Keratinocyte (primary cell): ENCODE results near the gene MUC13. TPM values are rescaled to one million over a fixed set of nuclear protein-coding genes. Genes with fewer than 3 reads are reported as not detected.

Experiments used
- DNase-seq: peaks from one replicate; pipeline ENCODE4 v3.0.0-alpha.2; 2011; ENCODE audit warnings: low read depth, missing footprints, low spot score
- FAIRE-seq: peaks from 2 replicates; lab custom pipeline; 2011; peaks lifted over from hg19 to GRCh38; lab: Jason Lieb, UNC
- H2AFZ ChIP-seq: 2 replicates; pipeline ENCODE4 v1.6.0; 2012; ENCODE audit warnings: low read length, control low read depth, inconsistent platforms; ENCODE audit not compliant: control insufficient read depth
- H3K27ac ChIP-seq: 2 replicates; pipeline ENCODE4 v1.5.1; 2011; ENCODE audit warnings: low read length; ENCODE audit not compliant: control insufficient read depth, insufficient read depth
- H3K27me3 ChIP-seq: 3 replicates; pipeline ENCODE4 v1.6.0; 2011; ENCODE audit warnings: low read length; ENCODE audit not compliant: control insufficient read depth, insufficient read depth; ENCODE audit errors: extremely low read depth
- H3K36me3 ChIP-seq, 2 experiments: 2 replicates in 1 of 2; 3 replicates in 1 of 2; pipeline ENCODE4 v1.5.1; 2011; ENCODE audit warnings: low read length in 2 of 2, mild to moderate bottlenecking in 1 of 2; ENCODE audit not compliant: control insufficient read depth in 2 of 2, insufficient read depth in 2 of 2; ENCODE audit errors: extremely low read depth in 1 of 2
- H3K4me1 ChIP-seq: 3 replicates; pipeline ENCODE4 v1.5.1; 2011; ENCODE audit warnings: low read length; ENCODE audit not compliant: control insufficient read depth, insufficient read depth; ENCODE audit errors: extremely low read depth
- H3K4me2 ChIP-seq: 3 replicates; pipeline ENCODE4 v1.6.0; 2011; ENCODE audit warnings: low read depth, low read length; ENCODE audit not compliant: control insufficient read depth, insufficient read depth; ENCODE audit errors: extremely low read depth
- H3K4me3 ChIP-seq, 3 experiments: fragments of 200-600 bp in 1 of 3; sonication (generic) in 1 of 3; 2 replicates in 2 of 3; 3 replicates in 1 of 3; pipeline ENCODE4 v1.5.1; 2011 to 2016; ENCODE audit warnings: low read length in 3 of 3, mild to moderate bottlenecking in 3 of 3, control low read depth in 2 of 3, inconsistent platforms in 1 of 3, low read depth in 1 of 3, mixed read lengths in 1 of 3, mixed run types in 1 of 3, moderate library complexity in 1 of 3; ENCODE audit not compliant: control insufficient read depth in 2 of 3, insufficient read depth in 2 of 3; ENCODE audit errors: extremely low read depth in 1 of 3
- H3K79me2 ChIP-seq: 2 replicates; pipeline ENCODE4 v1.6.0; 2012; ENCODE audit warnings: low read length; ENCODE audit not compliant: control insufficient read depth, insufficient read depth
- H3K9ac ChIP-seq: 3 replicates; pipeline ENCODE4 v1.6.0; 2011; ENCODE audit warnings: low read length; ENCODE audit not compliant: control insufficient read depth, insufficient read depth; ENCODE audit errors: extremely low read depth
- H3K9me1 ChIP-seq: 3 replicates; pipeline ENCODE4 v1.6.0; 2011; ENCODE audit warnings: low read length; ENCODE audit not compliant: control insufficient read depth, insufficient read depth; ENCODE audit errors: extremely low read depth
- H3K9me3 ChIP-seq: 2 replicates; pipeline ENCODE4 v1.5.1; 2012; ENCODE audit warnings: low read depth, low read length; ENCODE audit not compliant: control insufficient read depth
- H4K20me1 ChIP-seq: 3 replicates; pipeline ENCODE4 v1.6.0; 2011; ENCODE audit warnings: low read length; ENCODE audit not compliant: control insufficient read depth, insufficient read depth; ENCODE audit errors: extremely low read depth
- EZH2 ChIP-seq: IDR thresholded peaks from one replicate; pipeline ENCODE4 v1.6.1; 2012; ENCODE audit warnings: inconsistent platforms, mild to moderate bottlenecking, low read length, moderate library complexity
- dilution Hi-C: fragments of 300-500 bp; cut with MboI; formaldehyde crosslinking; loops from one replicate; pipeline ENCODE4 v1.7.0; 2020; ENCODE audit warnings: low sequenced_read_pairs; ENCODE audit not compliant: extremely low pct_ligation_motif_present
- polyA plus RNA-seq, 5 experiments: library from polyadenylated mRNA; depleted of rRNA in 3 of 5; stranded (reverse) in 3 of 5; stranded (forward) in 1 of 5; unstranded in 1 of 5; fragments of >200 nt; gene quantifications; 1 replicate in 1 of 5; 2 replicates in 3 of 5; 3 replicates in 1 of 5; pipeline versions ENCODE4 v1.2.1 to v1.2.3, GENCODE V29; 2011 to 2012; ENCODE audit warnings: missing spikeins in 2 of 5, low read depth in 1 of 5, low replicate concordance in 1 of 5
- TF ChIP-seq, protein P1 (sequence below), 3 experiments: IDR thresholded peaks in 1 of 3; conservative IDR thresholded peaks in 1 of 3; optimal IDR thresholded peaks in 1 of 3; 2 replicates in 2 of 3; 3 replicates in 1 of 3; pipeline versions ENCODE3 to v1.5.1; 2011; ENCODE audit warnings: low read length in 3 of 3, mild to moderate bottlenecking in 3 of 3, moderate library complexity in 2 of 3, control low read depth in 1 of 3, inconsistent platforms in 1 of 3; ENCODE audit not compliant: insufficient read depth in 2 of 3; ENCODE audit errors: extremely low read depth in 1 of 3

Gene MUC13
- polyA plus RNA-seq, 1 donor (not counting 4 experiments of a cell fraction or from before 2014, with no cell fraction given) = not detected

DNA sequence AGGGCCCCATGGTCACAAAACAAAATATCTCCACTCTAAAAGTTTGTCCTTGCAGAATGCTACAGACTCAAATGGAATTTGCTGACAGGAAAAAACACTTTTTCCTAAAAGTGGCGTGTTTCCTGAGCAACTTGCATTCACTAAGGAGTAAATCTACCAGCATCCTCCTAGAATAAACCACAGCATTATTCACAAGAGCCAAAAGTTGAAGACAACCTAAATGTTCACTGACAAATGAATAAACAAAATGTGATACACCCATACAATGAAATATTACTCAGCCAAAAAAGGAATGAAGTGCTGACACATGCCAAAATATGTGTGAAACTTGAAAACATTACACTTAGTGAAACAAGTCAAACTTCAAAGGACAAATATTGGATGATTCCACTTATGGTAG lies 76.3 kb downstream of the MUC13 start:
- Histone ChIP-seq H2AFZ (no peak overlapping the region), H3K4me3 (no peak overlapping the region), H4K20me1 (peaks cover 4% of the 10 kb centered on the region), H3K4me1 (peaks cover 29% of the 10 kb centered on the region), H3K9me3 (no peaks in the 10 kb centered on the region), H3K36me3 (peaks cover 3 to 16% of the 10 kb centered on the region in 2 experiments), H3K9ac (no peak overlapping the region), H3K4me2 (no peak overlapping the region), H3K27ac (no peak overlapping the region), H3K9me1 (no peaks in the 10 kb centered on the region), H3K27me3 (no peaks in the 10 kb centered on the region), H3K79me2 (peaks cover 35% of the 10 kb centered on the region)
- FAIRE-seq (no peak), DNase-seq (no peak)
- dilution Hi-C loops = no loop called here
- no peak for TF ChIP-seq EZH2
- TF ChIP-seq, protein P1, sequence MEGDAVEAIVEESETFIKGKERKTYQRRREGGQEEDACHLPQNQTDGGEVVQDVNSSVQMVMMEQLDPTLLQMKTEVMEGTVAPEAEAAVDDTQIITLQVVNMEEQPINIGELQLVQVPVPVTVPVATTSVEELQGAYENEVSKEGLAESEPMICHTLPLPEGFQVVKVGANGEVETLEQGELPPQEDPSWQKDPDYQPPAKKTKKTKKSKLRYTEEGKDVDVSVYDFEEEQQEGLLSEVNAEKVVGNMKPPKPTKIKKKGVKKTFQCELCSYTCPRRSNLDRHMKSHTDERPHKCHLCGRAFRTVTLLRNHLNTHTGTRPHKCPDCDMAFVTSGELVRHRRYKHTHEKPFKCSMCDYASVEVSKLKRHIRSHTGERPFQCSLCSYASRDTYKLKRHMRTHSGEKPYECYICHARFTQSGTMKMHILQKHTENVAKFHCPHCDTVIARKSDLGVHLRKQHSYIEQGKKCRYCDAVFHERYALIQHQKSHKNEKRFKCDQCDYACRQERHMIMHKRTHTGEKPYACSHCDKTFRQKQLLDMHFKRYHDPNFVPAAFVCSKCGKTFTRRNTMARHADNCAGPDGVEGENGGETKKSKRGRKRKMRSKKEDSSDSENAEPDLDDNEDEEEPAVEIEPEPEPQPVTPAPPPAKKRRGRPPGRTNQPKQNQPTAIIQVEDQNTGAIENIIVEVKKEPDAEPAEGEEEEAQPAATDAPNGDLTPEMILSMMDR (optimal IDR thresholded peaks at IDR 0.05 in 1 of 3, IDR thresholded peaks at IDR 0.05 in 1 of 3, conservative IDR thresholded peaks at IDR 0.05 in 1 of 3; ENCODE audit: extremely low read depth in 1 of 3, insufficient read depth in 2 of 3, low read length in 3 of 3) = no peak

DNA sequence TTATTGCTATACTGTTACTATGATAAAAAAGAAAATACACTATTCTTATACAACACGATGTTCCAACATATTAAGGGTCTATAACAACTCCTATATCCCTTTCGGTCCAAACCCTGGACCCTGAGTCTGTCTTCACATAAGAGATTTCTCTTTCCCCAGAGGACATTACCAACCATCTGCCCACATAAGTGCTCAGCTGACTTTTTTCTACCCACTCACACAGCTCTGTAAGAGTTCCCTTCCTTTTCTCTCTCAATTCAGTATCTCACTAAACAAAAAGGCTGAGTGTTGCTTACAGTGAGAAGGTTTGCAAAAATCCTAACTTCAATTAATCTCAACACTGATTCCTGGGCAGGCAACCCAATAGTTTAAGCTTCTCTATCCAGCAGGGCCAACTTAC lies 77.9 kb downstream of the MUC13 start:
- Histone ChIP-seq H3K27ac (no peak overlapping the region), H3K36me3 (peaks cover 3 to 13% of the 10 kb centered on the region in 2 experiments), H3K4me2 (no peak overlapping the region)

More for the DNA sequence above, 77.9 kb downstream of the MUC13 start:
- no peak for FAIRE-seq
- no peaks in the 10 kb centered on the region for H3K9me1 ChIP-seq
- dilution Hi-C loops = no loop called here
- no peaks in the 10 kb centered on the region for H3K27me3 ChIP-seq
- peaks cover 21% of the 10 kb centered on the region for H3K4me1 ChIP-seq
- no peak overlapping the region for H2AFZ ChIP-seq
- TF ChIP-seq EZH2 = no peak
- TF ChIP-seq, protein P1 (optimal IDR thresholded peaks at IDR 0.05 in 1 of 3, IDR thresholded peaks at IDR 0.05 in 1 of 3, conservative IDR thresholded peaks at IDR 0.05 in 1 of 3; ENCODE audit: extremely low read depth in 1 of 3, insufficient read depth in 2 of 3, low read length in 3 of 3) = no peak
- peaks cover 25% of the 10 kb centered on the region for H3K79me2 ChIP-seq
- DNase-seq = no peak
- no peaks in the 10 kb centered on the region for H4K20me1 ChIP-seq
- H3K4me3 ChIP-seq = no peak overlapping the region
- no peaks in the 10 kb centered on the region for H3K9me3 ChIP-seq
- no peak overlapping the region for H3K9ac ChIP-seq

Other genes with a start within 250 kb of the MUC13 start
- gene UMPS, start 204.3 kb downstream of the MUC13 start, polyA plus RNA-seq = 43.2 to 53.7 TPM (median 51.7 TPM) in 3 replicates
- gene ITGB5, start 47.4 kb downstream of the MUC13 start, polyA plus RNA-seq = 136 to 145 TPM (median 136 TPM) in 3 replicates
- 10.9 to 20.7 TPM (median 12.7 TPM) in 3 replicates for gene HEG1, start 121.2 kb upstream of the MUC13 start, polyA plus RNA-seq